Progenitor cell of endocrine pancreas (in vitro differentiated cells): ENCODE measurements around the gene YTHDF1. TPM values are rescaled to one million over a fixed set of nuclear protein-coding genes. Genes with fewer than 3 reads are reported as not detected.

ENCODE experiments used
- DNase-seq: peaks from one replicate; pipeline ENCODE4 v3.0.0; 2021; ENCODE audit warnings: low spot score; ENCODE audit not compliant: unreplicated experiment
- H3K27ac Mint-ChIP-seq: 2 replicates; pipeline ENCODE4 v1.8.0; 2021; ENCODE audit warnings: mild to moderate bottlenecking, moderate library complexity, mixed read lengths
- H3K27me3 Mint-ChIP-seq: 2 replicates; pipeline ENCODE4 v1.8.0; 2021; ENCODE audit warnings: mixed read lengths
- H3K36me3 Mint-ChIP-seq: 2 replicates; pipeline ENCODE4 v1.8.0; 2022; ENCODE audit warnings: mixed read lengths; ENCODE audit not compliant: insufficient read depth
- H3K4me1 Mint-ChIP-seq: 2 replicates; pipeline ENCODE4 v1.8.0; 2021; ENCODE audit warnings: low read depth, mixed read lengths
- H3K4me3 Mint-ChIP-seq: 2 replicates; pipeline ENCODE4 v1.8.0; 2021; ENCODE audit warnings: low read depth, mild to moderate bottlenecking, moderate library complexity, mixed read lengths
- H3K9me3 Mint-ChIP-seq: 2 replicates; pipeline ENCODE4 v1.8.0; 2021; ENCODE audit warnings: low read depth, mixed read lengths
- CTCF ChIP-seq: fragments of 200-600 bp; sonication (generic); IDR thresholded peaks from one replicate; pipeline ENCODE4 v1.5.0; 2021; ENCODE audit warnings: antibody characterized with exemption, mild to moderate bottlenecking; ENCODE audit not compliant: unreplicated experiment
- total RNA-seq: library from RNA; stranded (reverse); gene quantifications from 2 replicates; pipeline ENCODE4 v1.2.1, GENCODE V29; 2021

Gene YTHDF1
- total RNA-seq, 1 donor from 2014 or later: 53.8 TPM

- TF ChIP-seq CTCF: no peak
- Mint-ChIP-seq H3K36me3 (no peaks in the 10 kb centered on the region), H3K4me3 (peak overlapping the region; percentile 45), H3K27me3 (peaks cover 51% of the 10 kb centered on the region), H3K27ac (no peak overlapping the region), H3K9me3 (no peaks in the 10 kb centered on the region), H3K4me1 (peaks cover 5% of the 10 kb centered on the region)
- DNase-seq: no peak
Observed at GRCh38 chr20:63177785-63178445, 38.0 kb downstream of the YTHDF1 start.

GRCh38 chr20:63177134-63177784 is 38.7 kb downstream of the YTHDF1 start:
- DNase-seq: no peak
- Mint-ChIP-seq H3K9me3 (no peaks in the 10 kb centered on the region), H3K4me1 (peaks cover 5% of the 10 kb centered on the region), H3K36me3 (no peaks in the 10 kb centered on the region), H3K4me3 (no peak overlapping the region), H3K27me3 (peaks cover 54% of the 10 kb centered on the region), H3K27ac (no peak overlapping the region)
- TF ChIP-seq CTCF: no peak

- TF ChIP-seq CTCF: no peak
- peaks cover 54% of the 10 kb centered on the region for H3K27me3 Mint-ChIP-seq
- H3K9me3 Mint-ChIP-seq: no peaks in the 10 kb centered on the region
- no peaks in the 10 kb centered on the region for H3K36me3 Mint-ChIP-seq
- H3K4me3 Mint-ChIP-seq: peak overlapping the region; percentile 4
- no peak for DNase-seq
- H3K4me1 Mint-ChIP-seq: peaks cover 5% of the 10 kb centered on the region
- peak overlapping the region; percentile 16 for H3K27ac Mint-ChIP-seq
Observed at GRCh38 chr20:63176427-63177133, 39.4 kb downstream of the YTHDF1 start.

- peak overlapping the region; percentile 16 for H3K27ac Mint-ChIP-seq
- no peaks in the 10 kb centered on the region for H3K36me3 Mint-ChIP-seq
- H3K4me3 Mint-ChIP-seq: peak overlapping the region; percentile 4
- peaks cover 54% of the 10 kb centered on the region for H3K27me3 Mint-ChIP-seq
- TF ChIP-seq CTCF: no peak
- peaks cover 5% of the 10 kb centered on the region for H3K4me1 Mint-ChIP-seq
- DNase-seq: peak; percentile 35
- no peaks in the 10 kb centered on the region for H3K9me3 Mint-ChIP-seq
Observed at GRCh38 chr20:63176034-63176426, 39.9 kb downstream of the YTHDF1 start.

GRCh38 chr20:63175038-63175895 is 40.7 kb downstream of the YTHDF1 start:
- no peak for TF ChIP-seq CTCF
- Mint-ChIP-seq H3K4me3 (no peak overlapping the region), H3K36me3 (no peaks in the 10 kb centered on the region), H3K27me3 (peaks cover 54% of the 10 kb centered on the region), H3K9me3 (no peaks in the 10 kb centered on the region), H3K27ac (no peak overlapping the region), H3K4me1 (peaks cover 5% of the 10 kb centered on the region)
- no peak for DNase-seq
